IMR-90 (cell line): ENCODE data around the gene IL17B. TPM values are rescaled to one million over a fixed set of nuclear protein-coding genes. Genes with fewer than 3 reads are reported as not detected.

Experiments used
- ATAC-seq: fragments of 200-7000 bp; cut with Tn5 transposase; 2 replicates; pipeline ENCODE4 v1.9.1; 2020; ENCODE audit warnings: low read depth, mild to moderate bottlenecking, moderate library complexity
- BruUV-seq: library from RNA; stranded (reverse); fragments of 400-500 nt; replicated peaks from 2 replicates; lab custom pipeline; 2021; lab: Mats Ljungman, UMichigan
- CTCF ChIA-PET: fragments of 300-600 bp; formaldehyde crosslinking; extraction: SDS; loops from one replicate; lab custom pipeline; 2021; ENCODE audit warnings: antibody characterized with exemption; lab: Yijun Ruan, JAX
- POLR2A ChIA-PET: fragments of 300-600 bp; sonication (Branson Sonifier 250); formaldehyde crosslinking; loops from one replicate; lab custom pipeline; 2022; ENCODE audit warnings: antibody characterized with exemption; ENCODE audit not compliant: unreplicated experiment; lab: Charles Lee
- DNase-seq: peaks from one replicate; pipeline ENCODE4 v3.0.0; 2013
- H2AFZ ChIP-seq: replicated peaks from 2 replicates; pipeline ENCODE3; 2013; ENCODE audit warnings: low read length, mild to moderate bottlenecking; ENCODE audit not compliant: poor library complexity
- H2AK5ac ChIP-seq: 2 replicates; pipeline ENCODE4 v1.6.1; 2013; ENCODE audit warnings: low read depth, low read length, inconsistent platforms
- H2AK9ac ChIP-seq: replicated peaks from 2 replicates; pipeline ENCODE3; 2013; ENCODE audit warnings: mild to moderate bottlenecking, low read depth, low read length, moderate library complexity; ENCODE audit not compliant: poor library complexity
- H2BK120ac ChIP-seq: 2 replicates; pipeline ENCODE4 v1.6.1; 2013; ENCODE audit warnings: low read depth, low read length, inconsistent platforms
- H2BK15ac ChIP-seq: 3 replicates; pipeline ENCODE4 v1.6.1; 2013; ENCODE audit warnings: low read depth, low read length, inconsistent platforms
- H2BK20ac ChIP-seq: 2 replicates; pipeline ENCODE4 v1.6.1; 2013; ENCODE audit warnings: low read depth, mild to moderate bottlenecking, inconsistent platforms, low read length, moderate library complexity
- H2BK5ac ChIP-seq: 2 replicates; pipeline ENCODE4 v1.6.1; 2013; ENCODE audit warnings: mild to moderate bottlenecking, low read depth, low read length, inconsistent platforms; ENCODE audit not compliant: poor library complexity, severe bottlenecking
- H3K14ac ChIP-seq: replicated peaks from 2 replicates; pipeline ENCODE4 v1.6.1; 2013; ENCODE audit warnings: low read depth, low read length, inconsistent platforms
- H3K18ac ChIP-seq: 2 replicates; pipeline ENCODE4 v1.6.1; 2013; ENCODE audit warnings: low read depth, low read length, control low read depth
- H3K23ac ChIP-seq: 2 replicates; pipeline ENCODE4 v1.6.1; 2013; ENCODE audit warnings: low read depth, low read length, inconsistent platforms
- H3K27ac ChIP-seq: 2 replicates; pipeline ENCODE4 v1.5.1; 2013; ENCODE audit warnings: mild to moderate bottlenecking, control low read depth, low read length; ENCODE audit not compliant: insufficient read depth
- H3K27me3 ChIP-seq: 2 replicates; pipeline ENCODE4 v1.6.1; 2013; ENCODE audit warnings: low read length; ENCODE audit not compliant: control insufficient read depth, insufficient read depth
- H3K36me3 ChIP-seq: 2 replicates; pipeline ENCODE4 v1.6.1; 2013; ENCODE audit warnings: low read length, mixed read lengths; ENCODE audit not compliant: control insufficient read depth, insufficient read depth
- H3K4ac ChIP-seq: 2 replicates; pipeline ENCODE4 v1.6.1; 2013; ENCODE audit warnings: low read depth, low read length, inconsistent platforms
- H3K4me1 ChIP-seq: 2 replicates; pipeline ENCODE4 v1.6.1; 2013; ENCODE audit warnings: low read length, mixed read lengths; ENCODE audit not compliant: control insufficient read depth, insufficient read depth
- H3K4me2 ChIP-seq: 2 replicates; pipeline ENCODE4 v1.6.1; 2013; ENCODE audit warnings: low read depth, mild to moderate bottlenecking, control low read depth, low read length, moderate library complexity
- H3K4me3 ChIP-seq: 2 replicates; pipeline ENCODE4 v1.5.1; 2013; ENCODE audit warnings: low read depth, mild to moderate bottlenecking, control low read depth, low read length, moderate library complexity; ENCODE audit not compliant: insufficient read depth
- H3K56ac ChIP-seq: 2 replicates; pipeline ENCODE4 v1.6.1; 2013; ENCODE audit warnings: low read length, inconsistent platforms; ENCODE audit not compliant: insufficient read depth; ENCODE audit errors: extremely low read depth
- H3K79me1 ChIP-seq, 2 experiments: 2 replicates each; pipeline ENCODE4 v1.6.1; 2013; ENCODE audit warnings: low read length in 2 of 2, inconsistent platforms in 1 of 2, low read depth in 1 of 2
- H3K9ac ChIP-seq: 2 replicates; pipeline ENCODE4 v1.6.1; 2013; ENCODE audit warnings: low read depth, low read length, control low read depth
- H3K9me1 ChIP-seq: 2 replicates; pipeline ENCODE4 v1.6.1; 2013; ENCODE audit warnings: low read length, inconsistent platforms; ENCODE audit not compliant: insufficient read depth
- H3K9me3 ChIP-seq: 2 replicates; pipeline ENCODE4 v1.6.1; 2013; ENCODE audit warnings: low read length; ENCODE audit not compliant: control insufficient read depth, insufficient read depth
- H4K20me1 ChIP-seq: 2 replicates; pipeline ENCODE4 v1.6.1; 2013; ENCODE audit warnings: low read length, inconsistent platforms; ENCODE audit not compliant: insufficient read depth
- H4K5ac ChIP-seq: 2 replicates; pipeline ENCODE4 v1.6.1; 2013; ENCODE audit warnings: mild to moderate bottlenecking, low read depth, low read length, control low read depth
- H4K8ac ChIP-seq, 2 experiments: 2 replicates each; pipeline ENCODE4 v1.6.1; 2013; ENCODE audit warnings: low read depth in 2 of 2, low read length in 2 of 2, control low read depth in 1 of 2, inconsistent platforms in 1 of 2
- H4K91ac ChIP-seq: 2 replicates; pipeline ENCODE4 v1.6.1; 2013; ENCODE audit warnings: low read depth, low read length, inconsistent platforms; ENCODE audit not compliant: insufficient read depth
- FOS ChIP-seq: fragments of 150-350 bp; IDR thresholded peaks from 2 replicates; pipeline ENCODE4 v1.6.1; 2016; ENCODE audit warnings: low read depth, low read length
- NFE2L2 ChIP-seq: fragments of 150-350 bp; IDR thresholded peaks from 2 replicates; pipeline ENCODE4 v1.6.1; 2016; ENCODE audit warnings: low read depth, mild to moderate bottlenecking, low read length
- RAD21 ChIP-seq: IDR thresholded peaks from 2 replicates; pipeline ENCODE4 v1.6.1; 2012; ENCODE audit warnings: low read length, improper control_type of control experiment
- RCOR1 ChIP-seq: IDR thresholded peaks from 2 replicates; pipeline ENCODE4 v1.6.1; 2012; ENCODE audit warnings: mild to moderate bottlenecking, low read length, improper control_type of control experiment; ENCODE audit not compliant: insufficient replicate concordance
- SMC3 ChIP-seq: fragments of 150-350 bp; IDR thresholded peaks from 2 replicates; pipeline ENCODE4 v1.6.1; 2016; ENCODE audit warnings: low read depth, mild to moderate bottlenecking, antibody characterized with exemption, low read length, moderate library complexity
- WGBS, 2 experiments: methylation state at CpG; one replicate each; pipeline versions ENCODE4 v1.1.5 to v1.1.7; 2013; ENCODE audit warnings: missing lambda C conversion rate in 2 of 2; ENCODE audit not compliant: insufficient read length in 1 of 2; ENCODE audit errors: extremely low coverage in 2 of 2; 5-methylcytosine and 5-hydroxymethylcytosine counted together
- dilution Hi-C: fragments of 300-500 bp; cut with HindIII; formaldehyde crosslinking; loops from one replicate; pipeline ENCODE4 v1.14.3; 2018; ENCODE audit warnings: low sequenced_read_pairs; ENCODE audit not compliant: unreplicated experiment
- in situ Hi-C: fragments of 300-500 bp; cut with MboI; formaldehyde crosslinking; loops from 3 replicates; pipeline ENCODE4 v1.14.3; 2019; ENCODE audit warnings: low sequenced_read_pairs, inconsistent platforms, mixed read lengths
- intact Hi-C: fragments of 100-400 bp; cut with micrococcal nuclease; formaldehyde crosslinking; loops from 2 replicates; pipeline ENCODE4 v1.10.0; 2022
- polyA plus RNA-seq, 3 experiments: library from polyadenylated mRNA; depleted of rRNA; stranded (reverse); fragments of >200 nt; gene quantifications; 2 replicates each; pipeline ENCODE4 v1.2.3, GENCODE V29; 2012; ENCODE audit warnings: low replicate concordance in 1 of 3
- total RNA-seq: library from RNA; depleted of rRNA; stranded (reverse); fragments of >200 nt; gene quantifications from 2 replicates; pipeline ENCODE4 v1.2.3, GENCODE V29; 2012
- TF ChIP-seq, protein P1 (sequence below): fragments of 150-350 bp; IDR thresholded peaks from 2 replicates; pipeline ENCODE4 v1.6.1; 2016; ENCODE audit warnings: low read depth, mild to moderate bottlenecking, low read length, moderate library complexity, borderline replicate concordance
- TF ChIP-seq, protein P2 (sequence below): conservative IDR thresholded peaks from 2 replicates; pipeline ENCODE4 v1.5.1; 2012; ENCODE audit warnings: mild to moderate bottlenecking, low read depth, low read length, improper control_type of control experiment

Gene IL17B
- total and polyA plus RNA-seq, 2 of the 4 experiments (the other 2 are of a cell fraction), result 0.31 TPM; not detected in 1

DNA sequence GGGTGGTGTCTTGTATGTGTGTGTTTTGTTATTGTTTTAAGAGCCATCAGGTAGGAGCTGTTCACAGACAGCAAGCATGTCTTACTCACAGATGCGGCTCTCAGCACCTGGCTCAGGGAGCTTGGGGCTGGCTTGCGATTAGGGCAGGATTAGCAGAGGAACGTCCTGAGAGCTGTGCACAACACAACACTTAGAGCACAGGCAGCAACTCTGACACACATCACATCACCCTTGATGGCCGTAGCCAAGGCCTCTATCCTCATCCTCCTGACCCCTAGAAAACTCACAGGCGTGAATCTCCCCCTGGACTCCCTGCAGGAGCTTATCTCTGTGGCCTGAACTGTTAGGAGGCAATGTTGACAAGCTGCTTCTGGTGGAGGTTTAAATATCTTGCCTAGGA lies 7.1 kb upstream of the IL17B start:
- H4K8ac ChIP-seq, result peak overlapping the region; percentile 43 to 45; a peak in 1 of 4 replicates
- no TSS peak for BruUV-seq
- intact Hi-C loops (no loop called here), dilution Hi-C loops (no loop called here), in situ Hi-C loops (loop anchor here (5.0 kb wide), 1 partner anchor 46 kb away; no protein-coding TSS in a partner anchor)
- H3K36me3 ChIP-seq, result no peaks in the 10 kb centered on the region
- H2BK15ac ChIP-seq, result peak overlapping the region; percentile 36; the same call in 1 of the 3 replicates
- H2BK120ac ChIP-seq, result peak overlapping the region; percentile 20; the same call in 1 of the 2 replicates
- H2AK9ac ChIP-seq, result no peak overlapping the region
- no peak for TF ChIP-seq RAD21
- TF ChIP-seq RCOR1, result no peak
- TF ChIP-seq SMC3, result no peak
- no peak for TF ChIP-seq NFE2L2
- TF ChIP-seq FOS, result no peak
- TF ChIP-seq, protein P1, sequence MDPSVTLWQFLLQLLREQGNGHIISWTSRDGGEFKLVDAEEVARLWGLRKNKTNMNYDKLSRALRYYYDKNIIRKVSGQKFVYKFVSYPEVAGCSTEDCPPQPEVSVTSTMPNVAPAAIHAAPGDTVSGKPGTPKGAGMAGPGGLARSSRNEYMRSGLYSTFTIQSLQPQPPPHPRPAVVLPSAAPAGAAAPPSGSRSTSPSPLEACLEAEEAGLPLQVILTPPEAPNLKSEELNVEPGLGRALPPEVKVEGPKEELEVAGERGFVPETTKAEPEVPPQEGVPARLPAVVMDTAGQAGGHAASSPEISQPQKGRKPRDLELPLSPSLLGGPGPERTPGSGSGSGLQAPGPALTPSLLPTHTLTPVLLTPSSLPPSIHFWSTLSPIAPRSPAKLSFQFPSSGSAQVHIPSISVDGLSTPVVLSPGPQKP, result no peak
- TF ChIP-seq, protein P2, sequence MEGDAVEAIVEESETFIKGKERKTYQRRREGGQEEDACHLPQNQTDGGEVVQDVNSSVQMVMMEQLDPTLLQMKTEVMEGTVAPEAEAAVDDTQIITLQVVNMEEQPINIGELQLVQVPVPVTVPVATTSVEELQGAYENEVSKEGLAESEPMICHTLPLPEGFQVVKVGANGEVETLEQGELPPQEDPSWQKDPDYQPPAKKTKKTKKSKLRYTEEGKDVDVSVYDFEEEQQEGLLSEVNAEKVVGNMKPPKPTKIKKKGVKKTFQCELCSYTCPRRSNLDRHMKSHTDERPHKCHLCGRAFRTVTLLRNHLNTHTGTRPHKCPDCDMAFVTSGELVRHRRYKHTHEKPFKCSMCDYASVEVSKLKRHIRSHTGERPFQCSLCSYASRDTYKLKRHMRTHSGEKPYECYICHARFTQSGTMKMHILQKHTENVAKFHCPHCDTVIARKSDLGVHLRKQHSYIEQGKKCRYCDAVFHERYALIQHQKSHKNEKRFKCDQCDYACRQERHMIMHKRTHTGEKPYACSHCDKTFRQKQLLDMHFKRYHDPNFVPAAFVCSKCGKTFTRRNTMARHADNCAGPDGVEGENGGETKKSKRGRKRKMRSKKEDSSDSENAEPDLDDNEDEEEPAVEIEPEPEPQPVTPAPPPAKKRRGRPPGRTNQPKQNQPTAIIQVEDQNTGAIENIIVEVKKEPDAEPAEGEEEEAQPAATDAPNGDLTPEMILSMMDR, result no peak
- H3K4me3 ChIP-seq, result no peak overlapping the region
- no peak overlapping the region for H3K56ac ChIP-seq
- POLR2A ChIA-PET, result interaction anchor here (1.1 kb wide), 1 partner anchor 22 kb away, joined by 3 read pairs; no protein-coding TSS in a partner anchor
- H3K27me3 ChIP-seq, result no peaks in the 10 kb centered on the region
- CTCF ChIA-PET, result interaction anchor here (3.1 kb wide), 1 partner anchor 48 kb away, joined by 11 read pairs; no protein-coding TSS in a partner anchor
- H3K9me3 ChIP-seq, result peaks cover 2% of the 10 kb centered on the region
- ATAC-seq (no peak), DNase-seq (no peak)
- H3K27ac ChIP-seq, result no peak overlapping the region
- H4K5ac ChIP-seq, result 0 out of 2 replicates have a peak overlapping the region, but pooled peaks have one; percentile 3
- peak overlapping the region; percentile 26; the same call in 1 of the 2 replicates for H4K91ac ChIP-seq
- peak overlapping the region; percentile 33; the same call in 1 of the 2 replicates for H3K14ac ChIP-seq
- peaks cover 5 to 11% of the 10 kb centered on the region in 2 experiments; a peak in 1 of 4 replicates for H3K79me1 ChIP-seq
- peak overlapping the region; percentile 3 for H2AFZ ChIP-seq
- peak overlapping the region; percentile 2; the same call in 1 of the 2 replicates for H3K4ac ChIP-seq
- H3K4me2 ChIP-seq, result no peak overlapping the region
- no peak overlapping the region for H3K9ac ChIP-seq
- peak overlapping the region; percentile 31; the same call in 1 of the 2 replicates for H2BK20ac ChIP-seq
- peaks cover 9% of the 10 kb centered on the region; the same call in 1 of the 2 replicates for H3K9me1 ChIP-seq
- no peak overlapping the region for H3K23ac ChIP-seq
- WGBS, 2 experiments, result 80% methylated on average over 3 of the region's 5 CpGs; no CpG with 5 or more reads in 1 of the 2 experiments
- no peaks in the 10 kb centered on the region; the same call in 1 of the 2 replicates for H4K20me1 ChIP-seq
- H2AK5ac ChIP-seq, result peak overlapping the region; percentile 31; the same call in 1 of the 2 replicates
- H3K4me1 ChIP-seq, result peaks cover 29% of the 10 kb centered on the region
- H3K18ac ChIP-seq, result peak overlapping the region; percentile 40; the same call in 1 of the 2 replicates
- H2BK5ac ChIP-seq, result no peak overlapping the region
